ENCODE results near the gene GRAMD1B. TPM values are rescaled to one million over a fixed set of nuclear protein-coding genes. Genes with fewer than 3 reads are reported as not detected.

Gene GRAMD1B
- total RNA-seq, 6 donors from 2014 or later, result 5.8 to 132 (median 10.1) TPM

GRCh38 chr11:123564221-123564620, 134.2 kb downstream of the GRAMD1B start:
- ATAC-seq (ENCODE audit: low FRiP score in 2 of 2) (no peak), DNase-seq (no peak)
- no peak overlapping the region for H3K27ac ChIP-seq
- 87 to 95% methylated on average over 3 of the region's 3 CpGs for WGBS, 2 donors
- TF ChIP-seq EP300 (IDR thresholded peaks at IDR 0.05) (no peak), CTCF (IDR thresholded peaks at IDR 0.05) (no peak), POLR2A (IDR thresholded peaks at IDR 0.05) (no peak), POLR2AphosphoS5 (IDR thresholded peaks at IDR 0.05) (no peak)
- H3K9me3 ChIP-seq, result no peaks in the 10 kb centered on the region
- no peak overlapping the region for H3K4me3 ChIP-seq
- no peaks in the 10 kb centered on the region for H3K27me3 ChIP-seq
- H3K36me3 ChIP-seq, result no peaks in the 10 kb centered on the region
- H3K4me1 ChIP-seq, result peaks cover 0 to 18% (median 9%) of the 10 kb centered on the region in 4 donors

- 61 to 62% methylated on average over 4 of the region's 4 CpGs for whole genome bisulfite sequencing, 2 donors
- DNase-seq, result no peak
- Histone ChIP-seq H3K4me1 (no peaks in the 10 kb centered on the region), H3K27ac (no peak overlapping the region), H3K9me3 (no peaks in the 10 kb centered on the region), H3K36me3 (no peaks in the 10 kb centered on the region), H3K27me3 (no peaks in the 10 kb centered on the region), H3K4me3 (no peak overlapping the region)
- ATAC-seq (ENCODE audit: low FRiP score in 2 of 2), result no peak
- TF ChIP-seq EP300 (IDR thresholded peaks at IDR 0.05) (no peak), POLR2AphosphoS5 (IDR thresholded peaks at IDR 0.05) (no peak), POLR2A (IDR thresholded peaks at IDR 0.05) (no peak), CTCF (IDR thresholded peaks at IDR 0.05) (no peak)
Measured at GRCh38 chr11:123566852-123567251, 136.8 kb downstream of the GRAMD1B start.

DNA sequence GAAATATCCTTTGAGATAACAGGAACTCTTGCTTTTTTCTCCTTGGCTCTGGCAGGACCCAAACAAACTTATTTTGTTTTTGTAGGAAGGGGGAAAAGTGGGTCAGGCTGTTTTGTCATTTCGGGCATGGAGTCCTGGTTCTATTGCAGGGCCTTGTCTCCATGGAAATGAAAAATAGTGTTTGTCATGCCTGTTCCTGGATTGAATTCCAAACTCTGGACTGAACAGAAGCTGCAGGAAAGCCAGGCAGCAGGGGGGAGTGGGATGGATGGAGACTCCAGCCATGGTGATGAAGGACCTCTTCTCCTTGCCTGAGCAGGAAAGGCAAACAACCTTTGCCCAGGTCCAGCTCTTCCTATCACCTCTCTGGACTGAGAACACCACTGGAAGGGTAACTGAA, 137.4 kb downstream of the GRAMD1B start:
- DNase-seq (no peak), ATAC-seq (ENCODE audit: low FRiP score in 2 of 2) (no peak)
- no peak overlapping the region for H3K27ac ChIP-seq
- H3K9me3 ChIP-seq, result no peaks in the 10 kb centered on the region
- no peaks in the 10 kb centered on the region for H3K36me3 ChIP-seq
- no peaks in the 10 kb centered on the region for H3K27me3 ChIP-seq
- 56 to 64% methylated on average over 1 of the region's 1 CpG for WGBS, 2 donors
- no peak for TF ChIP-seq POLR2AphosphoS5 (IDR thresholded peaks at IDR 0.05)
- no peak for TF ChIP-seq CTCF (IDR thresholded peaks at IDR 0.05)
- no peak for TF ChIP-seq POLR2A (IDR thresholded peaks at IDR 0.05)
- TF ChIP-seq EP300 (IDR thresholded peaks at IDR 0.05), result no peak
- H3K4me1 ChIP-seq, result no peaks in the 10 kb centered on the region
- H3K4me3 ChIP-seq, result no peak overlapping the region

- no peak overlapping the region for H3K27ac ChIP-seq
- TF ChIP-seq POLR2AphosphoS5 (IDR thresholded peaks at IDR 0.05) (no peak), EP300 (IDR thresholded peaks at IDR 0.05) (no peak), CTCF (IDR thresholded peaks at IDR 0.05) (no peak), POLR2A (IDR thresholded peaks at IDR 0.05) (no peak)
- no peaks in the 10 kb centered on the region for H3K9me3 ChIP-seq
- DNase-seq (no peak), ATAC-seq (ENCODE audit: low FRiP score in 2 of 2) (no peak)
- no peak overlapping the region for H3K4me3 ChIP-seq
- no peaks in the 10 kb centered on the region for H3K27me3 ChIP-seq
- 66 to 82% methylated on average over 6 to 7 of the region's 7 CpGs for WGBS, 2 donors
- no peaks in the 10 kb centered on the region for H3K36me3 ChIP-seq
- H3K4me1 ChIP-seq, result no peaks in the 10 kb centered on the region
Measured at GRCh38 chr11:123568367-123568870, 138.3 kb downstream of the GRAMD1B start.

DNA sequence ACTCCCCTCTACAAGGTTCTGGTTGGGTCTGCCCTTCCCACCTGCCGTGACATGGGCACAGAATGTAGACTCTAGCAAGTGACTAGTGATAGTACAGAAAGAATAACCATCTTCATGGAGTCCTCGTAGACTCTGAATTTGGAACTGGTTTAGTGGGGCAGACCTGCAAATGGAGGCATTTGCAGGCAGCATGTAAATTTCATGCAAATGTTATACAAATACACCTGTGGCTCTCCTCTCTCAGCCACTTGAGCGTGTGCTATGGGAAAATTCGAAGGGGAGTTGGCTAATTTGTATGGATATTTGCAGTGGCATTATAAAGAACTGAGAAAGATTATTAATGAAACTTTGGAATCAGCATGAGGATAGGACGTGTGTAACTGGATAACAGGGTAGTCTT, 139.3 kb downstream of the GRAMD1B start:
- no peaks in the 10 kb centered on the region for H3K27me3 ChIP-seq
- no peak overlapping the region for H3K27ac ChIP-seq
- no peaks in the 10 kb centered on the region for H3K36me3 ChIP-seq
- WGBS, 2 donors, result 87 to 95% methylated on average over 5 of the region's 5 CpGs
- H3K4me1 ChIP-seq, result no peaks in the 10 kb centered on the region
- ATAC-seq (ENCODE audit: low FRiP score in 2 of 2), result no peak
- no peaks in the 10 kb centered on the region for H3K9me3 ChIP-seq
- H3K4me3 ChIP-seq, result no peak overlapping the region
- no peak for DNase-seq
- no peak for TF ChIP-seq EP300 (IDR thresholded peaks at IDR 0.05)
- no peak for TF ChIP-seq POLR2A (IDR thresholded peaks at IDR 0.05)
- no peak for TF ChIP-seq CTCF (IDR thresholded peaks at IDR 0.05)
- no peak for TF ChIP-seq POLR2AphosphoS5 (IDR thresholded peaks at IDR 0.05)
